H1 (cell line): ENCODE data around the gene SEMA5B. TPM values are rescaled to one million over a fixed set of nuclear protein-coding genes. Genes with fewer than 3 reads are reported as not detected.

Experiments
- CTCF ChIA-PET: fragments of 300-600 bp; sonication (Branson Sonifier 250); formaldehyde crosslinking; loops from one replicate; lab custom pipeline; 2021; ENCODE audit not compliant: partially characterized antibody; lab: Charles Lee
- POLR2A ChIA-PET: fragments of 300-600 bp; sonication (Branson Sonifier 250); formaldehyde crosslinking; loops from one replicate; lab custom pipeline; 2021; ENCODE audit warnings: inconsistent platforms; ENCODE audit not compliant: partially characterized antibody; lab: Charles Lee
- DNase-seq, 2 experiments: peaks; one replicate each; pipeline versions ENCODE4 v3.0.0 to v3.0.0-alpha.2; 2010 to 2022; ENCODE audit warnings: low spot score in 2 of 2, low read depth in 1 of 2, mixed read lengths in 1 of 2
- FAIRE-seq: peaks from 2 replicates; lab custom pipeline; 2011; peaks lifted over from hg19 to GRCh38; lab: Jason Lieb, UNC
- H2AFZ ChIP-seq: 2 replicates; pipeline ENCODE4 v1.8.1; 2012; ENCODE audit warnings: low read length, inconsistent platforms
- H2AK5ac ChIP-seq: 2 replicates; pipeline ENCODE4 v1.6.1; 2013; ENCODE audit warnings: low read depth, low read length
- H2BK120ac ChIP-seq: replicated peaks from 2 replicates; pipeline ENCODE3; 2013; ENCODE audit warnings: low read depth, low read length, inconsistent platforms
- H2BK12ac ChIP-seq: 2 replicates; pipeline ENCODE4 v1.6.1; 2013; ENCODE audit warnings: low read depth, low read length
- H2BK15ac ChIP-seq: 2 replicates; pipeline ENCODE4 v1.6.1; 2013; ENCODE audit warnings: low read length
- H2BK20ac ChIP-seq: 2 replicates; pipeline ENCODE4 v1.6.1; 2013; ENCODE audit warnings: low read length
- H2BK5ac ChIP-seq: 2 replicates; pipeline ENCODE4 v1.6.1; 2013; ENCODE audit warnings: low read depth, low read length
- H3K14ac ChIP-seq: 2 replicates; pipeline ENCODE4 v1.6.1; 2013; ENCODE audit warnings: inconsistent platforms; ENCODE audit not compliant: insufficient read length
- H3K18ac ChIP-seq: 2 replicates; pipeline ENCODE4 v1.6.1; 2013; ENCODE audit warnings: low read length; ENCODE audit errors: extremely low read depth
- H3K23ac ChIP-seq: 2 replicates; pipeline ENCODE4 v1.6.1; 2013; ENCODE audit warnings: inconsistent platforms; ENCODE audit not compliant: insufficient read length
- H3K23me2 ChIP-seq: 2 replicates; pipeline ENCODE4 v1.6.1; 2013; ENCODE audit warnings: low read depth, low read length
- H3K27ac ChIP-seq: 2 replicates; pipeline ENCODE4 v1.6.1; 2011; ENCODE audit warnings: low read depth, low read length, inconsistent platforms
- H3K27me3 ChIP-seq, 4 experiments: replicated peaks in 1 of 4; 1 replicate in 1 of 4; 2 replicates in 3 of 4; pipeline versions ENCODE4 v1.6.1 to v1.8.1; 2011 to 2013; ENCODE audit warnings: low read length in 3 of 4, mild to moderate bottlenecking in 3 of 4, inconsistent platforms in 2 of 4, mixed read lengths in 2 of 4, moderate library complexity in 1 of 4; ENCODE audit not compliant: control insufficient read depth in 3 of 4, insufficient read depth in 3 of 4; ENCODE audit errors: extremely low read depth in 1 of 4
- H3K36me3 ChIP-seq, 4 experiments: 2 replicates each; pipeline versions ENCODE4 v1.6.1 to v1.8.1; 2011 to 2013; ENCODE audit warnings: mild to moderate bottlenecking in 4 of 4, low read length in 3 of 4, moderate library complexity in 2 of 4, control low read depth in 1 of 4, inconsistent platforms in 1 of 4; ENCODE audit not compliant: insufficient read depth in 4 of 4, control insufficient read depth in 2 of 4
- H3K4ac ChIP-seq: replicated peaks from 2 replicates; pipeline ENCODE3; 2013; ENCODE audit warnings: low read length, low read depth, mixed read lengths, inconsistent platforms; ENCODE audit not compliant: insufficient read length
- H3K4me1 ChIP-seq, 4 experiments: replicated peaks in 1 of 4; 1 replicate in 1 of 4; 2 replicates in 3 of 4; pipeline versions ENCODE4 v1.6.1 to v1.8.1; 2011 to 2013; ENCODE audit warnings: low read length in 3 of 4, inconsistent platforms in 2 of 4, mixed read lengths in 1 of 4; ENCODE audit not compliant: insufficient read depth in 4 of 4, control insufficient read depth in 3 of 4
- H3K4me2 ChIP-seq, 2 experiments: 2 replicates each; pipeline versions ENCODE4 v1.6.1 to v1.8.1; 2011 to 2013; ENCODE audit warnings: low read depth in 2 of 2, low read length in 2 of 2, control low read depth in 1 of 2, inconsistent platforms in 1 of 2, mild to moderate bottlenecking in 1 of 2; ENCODE audit not compliant: insufficient read depth in 1 of 2
- H3K4me3 ChIP-seq, 4 experiments: fragments of 200-600, 300-600 bp in 1 of 4; sonication (generic), shearing (Covaris generic), sonication (Bioruptor Twin) in 1 of 4; 2 replicates each; pipeline versions ENCODE4 v1.5.1 to v1.8.1; 2011 to 2016; ENCODE audit warnings: low read length in 4 of 4, low read depth in 3 of 4, control low read depth in 2 of 4, inconsistent platforms in 2 of 4, mild to moderate bottlenecking in 2 of 4, mixed read lengths in 1 of 4, moderate library complexity in 1 of 4; ENCODE audit not compliant: insufficient read depth in 2 of 4; ENCODE audit errors: extremely low read depth in 1 of 4
- H3K56ac ChIP-seq: replicated peaks from 2 replicates; pipeline ENCODE3; 2013; ENCODE audit warnings: low read depth, mild to moderate bottlenecking, mixed read lengths, low read length, inconsistent platforms; ENCODE audit not compliant: insufficient read length
- H3K79me1 ChIP-seq: 2 replicates; pipeline ENCODE4 v1.6.1; 2013; ENCODE audit warnings: low read depth, low read length, control low read depth
- H3K79me2 ChIP-seq, 2 experiments: 2 replicates each; pipeline versions ENCODE4 v1.6.1 to v1.8.1; 2012 to 2013; ENCODE audit warnings: low read length in 2 of 2, mild to moderate bottlenecking in 2 of 2, inconsistent platforms in 1 of 2; ENCODE audit not compliant: insufficient read depth in 2 of 2, control insufficient read depth in 1 of 2
- H3K9ac ChIP-seq, 4 experiments: replicated peaks in 1 of 4; 1 replicate in 1 of 4; 2 replicates in 3 of 4; pipeline versions ENCODE4 v1.6.1 to v1.8.1; 2011 to 2013; ENCODE audit warnings: low read depth in 3 of 4, low read length in 3 of 4, control low read depth in 2 of 4, mild to moderate bottlenecking in 2 of 4, moderate library complexity in 2 of 4, inconsistent platforms in 1 of 4; ENCODE audit errors: extremely low read depth in 1 of 4
- H3K9me3 ChIP-seq, 2 experiments: 2 replicates each; pipeline versions ENCODE4 v1.6.1 to v1.8.1; 2012 to 2013; ENCODE audit warnings: mild to moderate bottlenecking in 2 of 2, moderate library complexity in 2 of 2, control low read depth in 1 of 2, inconsistent platforms in 1 of 2, low read depth in 1 of 2, low read length in 1 of 2, mixed read lengths in 1 of 2; ENCODE audit not compliant: insufficient read depth in 2 of 2
- H4K20me1 ChIP-seq, 2 experiments: replicated peaks in 1 of 2; 2 replicates each; pipeline versions ENCODE3 to v1.8.1; 2011 to 2013; ENCODE audit warnings: inconsistent platforms in 2 of 2, low read length in 2 of 2, mild to moderate bottlenecking in 1 of 2; ENCODE audit not compliant: insufficient read depth in 2 of 2, control insufficient read depth in 1 of 2
- H4K5ac ChIP-seq: 2 replicates; pipeline ENCODE4 v1.6.1; 2013; ENCODE audit warnings: low read length, low read depth, mixed read lengths, inconsistent platforms; ENCODE audit not compliant: insufficient read length
- H4K8ac ChIP-seq: 2 replicates; pipeline ENCODE4 v1.8.0; 2013; ENCODE audit warnings: mild to moderate bottlenecking, moderate library complexity, low read length, inconsistent platforms; ENCODE audit not compliant: insufficient read depth; ENCODE audit errors: extremely low read depth
- H4K91ac ChIP-seq: replicated peaks from 2 replicates; pipeline ENCODE3; 2013; ENCODE audit warnings: low read length, mixed read lengths, inconsistent platforms; ENCODE audit not compliant: insufficient read length
- CHD1 ChIP-seq: IDR thresholded peaks from 2 replicates; pipeline ENCODE4 v1.6.1; 2012; ENCODE audit warnings: low read depth, low read length, improper control_type of control experiment
- GABPA ChIP-seq: IDR thresholded peaks from 2 replicates; pipeline ENCODE4 v1.6.1; 2011; ENCODE audit warnings: mild to moderate bottlenecking, low read length, moderate library complexity, borderline replicate concordance; ENCODE audit not compliant: insufficient read depth
- HDAC6 ChIP-seq: IDR thresholded peaks from one replicate; pipeline ENCODE4 v1.7.1; 2012; ENCODE audit warnings: low read depth, mild to moderate bottlenecking, inconsistent platforms, low read length, moderate library complexity
- KDM4A ChIP-seq: IDR thresholded peaks from one replicate; pipeline ENCODE4 v1.7.1; 2012; ENCODE audit warnings: low read depth, mild to moderate bottlenecking, moderate library complexity, low read length, inconsistent platforms; ENCODE audit not compliant: severe bottlenecking
- KDM5A ChIP-seq: fragments of 200-600 bp; IDR thresholded peaks from 2 replicates; pipeline ENCODE4 v1.7.1; 2012; ENCODE audit warnings: mild to moderate bottlenecking, low read length, inconsistent platforms, mixed read lengths
- POU5F1 ChIP-seq: IDR thresholded peaks from 2 replicates; pipeline ENCODE4 v1.6.1; 2011; ENCODE audit warnings: low read depth, mild to moderate bottlenecking, low read length, moderate library complexity
- WGBS, 2 experiments: shearing (Covaris generic) in 1 of 2; methylation state at CpG; one replicate each; pipeline versions ENCODE4 v1.1.6 to v1.1.7; 2013 to 2015; ENCODE audit warnings: low lambda C conversion rate in 2 of 2, mixed read lengths in 2 of 2, inconsistent platforms in 1 of 2, low coverage in 1 of 2, missing lambda C conversion rate in 1 of 2; ENCODE audit not compliant: insufficient replicate concordance in 2 of 2, insufficient coverage in 1 of 2, insufficient read length in 1 of 2; ENCODE audit errors: extremely low coverage in 1 of 2, missing lambda C conversion rate in 1 of 2; 5-methylcytosine and 5-hydroxymethylcytosine counted together
- polyA plus RNA-seq, 7 experiments: library from polyadenylated mRNA; depleted of rRNA in 3 of 7; stranded (reverse) in 5 of 7; unstranded in 2 of 7; fragments of >200 nt in 5 of 7; fragments of 200-250 nt in 2 of 7; gene quantifications; 1 replicate in 5 of 7; 2 replicates in 1 of 7; 4 replicates in 1 of 7; pipeline versions ENCODE4 v1.2.1 to v1.2.3, GENCODE V29; 2011 to 2013; ENCODE audit warnings: missing spikeins in 2 of 7, mixed read lengths in 2 of 7
- total RNA-seq: library from RNA; stranded (reverse); fragmentation: NEBNext Ultra II Directional; extraction: Animal tissue kit (Norgen Biotek cat#: 25700); gene quantifications from 2 replicates; pipeline ENCODE4 v1.2.1, GENCODE V29; 2021

Gene SEMA5B
- total and polyA plus RNA-seq, 2 of the 8 experiments (the other 6 are each of a cell fraction or from before 2014, with no cell fraction given): 13.1 to 22.4 TPM

DNA sequence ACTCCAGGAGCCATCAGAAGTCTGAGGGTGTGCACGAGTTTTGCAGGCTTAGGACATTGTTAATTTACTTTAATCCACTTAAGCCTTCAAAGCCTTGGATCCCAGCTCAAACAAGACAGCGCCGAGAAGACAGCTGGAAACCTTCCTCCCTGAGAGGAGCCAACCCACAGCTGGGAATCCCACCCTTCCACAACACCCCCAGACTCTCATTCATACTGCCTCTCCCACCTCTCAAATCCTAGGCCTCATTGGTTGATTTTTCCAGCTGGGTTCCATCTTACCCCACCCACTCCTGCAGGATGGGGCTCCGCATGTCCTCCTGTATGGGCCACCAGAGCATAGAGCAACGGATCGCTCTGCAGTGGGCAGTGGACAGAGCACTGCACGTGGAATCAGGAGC, 80.4 kb downstream of the SEMA5B start:
- Histone ChIP-seq H3K4me1 (peaks cover 2 to 21% (median 4%) of the 10 kb centered on the region in 4 experiments; a peak in 6 of 7 replicates), H3K27me3 (no peaks in the 10 kb centered on the region; a peak in 3 of 7 replicates), H2BK20ac (no peak overlapping the region), H3K18ac (no peak overlapping the region)
- WGBS, 2 experiments: 91% methylated on average over 7 of the region's 7 CpGs; no CpG with 5 or more reads in 1 of the 2 experiments
- TF ChIP-seq CHD1 (no peak), KDM5A (no peak), GABPA (no peak), POU5F1 (no peak), HDAC6 (no peak), KDM4A (no peak)
- TF ChIP-seq, all 59 proteins: peak for 0
- Histone ChIP-seq H3K79me2 (no peaks in the 10 kb centered on the region), H4K8ac (no peak overlapping the region), H3K4me2 (no peak overlapping the region), H3K79me1 (no peaks in the 10 kb centered on the region), H3K14ac (no peak overlapping the region), H3K27ac (no peak overlapping the region), H3K4me3 (no peak overlapping the region), H2AFZ (no peak overlapping the region), H2BK15ac (no peak overlapping the region), H3K56ac (no peak overlapping the region), H3K9me3 (no peaks in the 10 kb centered on the region), H4K91ac (no peak overlapping the region), H2BK120ac (no peak overlapping the region), H2BK5ac (no peak overlapping the region), H2AK5ac (no peak overlapping the region), H2BK12ac (no peak overlapping the region), H3K36me3 (no peaks in the 10 kb centered on the region), H4K20me1 (peaks cover 0 to 6% of the 10 kb centered on the region in 2 experiments), H4K5ac (no peak overlapping the region), H3K23ac (no peak overlapping the region), H3K9ac (no peak overlapping the region), H3K23me2 (no peaks in the 10 kb centered on the region), H3K4ac (no peak overlapping the region)
- FAIRE-seq: no peak
- CTCF ChIA-PET: interaction anchor here (1.0 to 5.3 kb wide), 10 partner anchors 10 to 82 kb away, joined by 3 to 52 read pairs (median 4); partner anchors contain the start of gene SEMA5B
- no peak for DNase-seq
- POLR2A ChIA-PET: interaction anchor here (1.7 kb wide), 1 partner anchor 9 kb away, joined by 4 read pairs; no protein-coding TSS in a partner anchor
